ENCODE measurements around the gene INHBC. TPM values are rescaled to one million over a fixed set of nuclear protein-coding genes. Genes with fewer than 3 reads are reported as not detected.

Gene INHBC
- not detected in 5 replicates for total RNA-seq (2022; extraction: Qiagen RNA extraction; ENCODE audit: low read depth)

GRCh38 chr12:57434517-57435223 lies at the start of gene INHBC:
TSS of gene INHBC (plus strand) at chr12:57434784. CDS start at chr12:57434887, 103 bp downstream.

GRCh38 chr12:57430931-57431566 lies 3.5 kb upstream of the INHBC start, which contains the start of gene R3HDM2:
TSS of gene R3HDM2 (minus strand) at chr12:57431043. CDS start at chr12:57310428, 120,615 bp downstream.

GRCh38 chr12:57454566-57455373 lies 20.2 kb downstream of the INHBC start, which contains the start of gene INHBE:
TSS of gene INHBE (plus strand) at chr12:57455307. CDS start at chr12:57455537, 230 bp downstream.

GRCh38 chr12:57459750-57460467 lies 25.3 kb downstream of the INHBC start, which contains the start of gene GLI1:
TSS of gene GLI1 (plus strand) at chr12:57459785. CDS start at chr12:57463692, 3,907 bp downstream.

GRCh38 chr12:57479376-57480115 lies 45.0 kb downstream of the INHBC start, which contains the start of gene ARHGAP9:
TSS of gene ARHGAP9 (minus strand) at chr12:57479866. CDS start at chr12:57479406, 460 bp downstream.

GRCh38 chr12:57487597-57488401 lies 53.2 kb downstream of the INHBC start, which contains the start of gene MARS1:
TSS of gene MARS1 (plus strand) at chr12:57488068. CDS start at chr12:57488091, 23 bp downstream.

Other genes starting within 250 kb of the INHBC start
- gene NXPH4, start 218.0 kb upstream of the INHBC start, total RNA-seq (2022; extraction: Qiagen RNA extraction; ENCODE audit: low read depth): 3.9 to 6.8 TPM (median 5.6 TPM) in 5 replicates
- 129 to 134 TPM (median 130 TPM) in 5 replicates for gene SHMT2, start 205.1 kb upstream of the INHBC start, total RNA-seq (2022; extraction: Qiagen RNA extraction; ENCODE audit: low read depth)
- gene STAC3, start 183.6 kb upstream of the INHBC start, total RNA-seq (2022; extraction: Qiagen RNA extraction; ENCODE audit: low read depth): 0.26 to 0.50 TPM (median 0.30 TPM) in 5 replicates
- gene R3HDM2, start 3.7 kb upstream of the INHBC start, total RNA-seq (2022; extraction: Qiagen RNA extraction; ENCODE audit: low read depth): 7.7 to 10.4 TPM (median 9.5 TPM) in 5 replicates
- 0.08 to 0.25 TPM (median 0.12 TPM) in 3 of 5 replicates, not detected in the others for gene INHBE, start 20.5 kb downstream of the INHBC start, total RNA-seq (2022; extraction: Qiagen RNA extraction; ENCODE audit: low read depth)
- 7.7 to 10.7 TPM (median 8.5 TPM) in 5 replicates for gene GLI1, start 25.0 kb downstream of the INHBC start, total RNA-seq (2022; extraction: Qiagen RNA extraction; ENCODE audit: low read depth)
- gene ARHGAP9, start 45.1 kb downstream of the INHBC start, total RNA-seq (2022; extraction: Qiagen RNA extraction; ENCODE audit: low read depth): 0.22 to 0.68 TPM (median 0.35 TPM) in 5 replicates
- gene MARS1, start 53.3 kb downstream of the INHBC start, total RNA-seq (2022; extraction: Qiagen RNA extraction; ENCODE audit: low read depth): 137 to 258 TPM (median 165 TPM) in 5 replicates
- gene DDIT3, start 85.7 kb downstream of the INHBC start, total RNA-seq (2022; extraction: Qiagen RNA extraction; ENCODE audit: low read depth): 30.4 to 41.9 TPM (median 34.7 TPM) in 5 replicates
- 16.7 to 30.9 TPM (median 25.6 TPM) in 5 replicates for gene MBD6, start 88.0 kb downstream of the INHBC start, total RNA-seq (2022; extraction: Qiagen RNA extraction; ENCODE audit: low read depth)
- 114 to 168 TPM (median 120 TPM) in 5 replicates for gene DCTN2, start 112.4 kb downstream of the INHBC start, total RNA-seq (2022; extraction: Qiagen RNA extraction; ENCODE audit: low read depth)
- gene KIF5A, start 115.3 kb downstream of the INHBC start, total RNA-seq (2022; extraction: Qiagen RNA extraction; ENCODE audit: low read depth): 0.14 to 0.27 TPM (median 0.24 TPM) in 5 replicates
- 40.8 to 44.9 TPM (median 42.5 TPM) in 5 replicates for gene PIP4K2C, start 156.4 kb downstream of the INHBC start, total RNA-seq (2022; extraction: Qiagen RNA extraction; ENCODE audit: low read depth)
- 16.2 to 18.8 TPM (median 17.8 TPM) in 5 replicates for gene DTX3, start 170.0 kb downstream of the INHBC start, total RNA-seq (2022; extraction: Qiagen RNA extraction; ENCODE audit: low read depth)
- 6.1 to 7.7 TPM (median 6.6 TPM) in 5 replicates for gene ARHGEF25, start 176.7 kb downstream of the INHBC start, total RNA-seq (2022; extraction: Qiagen RNA extraction; ENCODE audit: low read depth)
- 29.9 to 52.0 TPM (median 44.1 TPM) in 5 replicates for gene B4GALNT1, start 198.4 kb downstream of the INHBC start, total RNA-seq (2022; extraction: Qiagen RNA extraction; ENCODE audit: low read depth)

Measured in A549 treated with RU486 at 1 μM for 4 hours (cell line).